GM19372 (cell line): ENCODE measurements around the gene TTLL1.

Experiments used
- ATAC-seq: cut with Tn5 transposase; IDR thresholded peaks from one replicate; pipeline ENCODE4 v1.9.1; 2021; ENCODE audit warnings: mild to moderate bottlenecking, low read depth, moderate library complexity; ENCODE audit not compliant: unreplicated experiment

Gene TTLL1

GRCh38 chr22:43088984-43089717, at the start of gene TTLL1:
Gene TTLL1 (minus strand): TSS chr22:43089391. CDS start chr22:43075586, 13,805 bp downstream.
- peak; percentile 82 for ATAC-seq

- no peak for ATAC-seq
These were observed 47.6 kb upstream of the TTLL1 start for GRCh38 chr22:43136801-43137200.

GRCh38 chr22:43136255-43136654, 47.1 kb upstream of the TTLL1 start:
- ATAC-seq, result no peak

- ATAC-seq, result no peak
These were observed 46.4 kb upstream of the TTLL1 start for GRCh38 chr22:43135565-43135964.

- no peak for ATAC-seq
These were observed 45.4 kb upstream of the TTLL1 start for GRCh38 chr22:43134553-43134952.

GRCh38 chr22:43133401-43133800, 44.2 kb upstream of the TTLL1 start:
- no peak for ATAC-seq

- ATAC-seq, result no peak
These were observed 42.7 kb upstream of the TTLL1 start for GRCh38 chr22:43131773-43132501.

- ATAC-seq, result no peak
These were observed 40.5 kb upstream of the TTLL1 start for GRCh38 chr22:43129426-43130425.

- ATAC-seq, result no peak
These were observed 39.8 kb upstream of the TTLL1 start for GRCh38 chr22:43128928-43129424.

GRCh38 chr22:43128116-43128515, 38.9 kb upstream of the TTLL1 start:
- no peak for ATAC-seq

GRCh38 chr22:43127166-43127908, 38.1 kb upstream of the TTLL1 start:
- no peak for ATAC-seq

GRCh38 chr22:43126501-43127165, 37.4 kb upstream of the TTLL1 start:
- ATAC-seq, result no peak

- peak; percentile 74 for ATAC-seq
These were observed 29.8 kb upstream of the TTLL1 start for GRCh38 chr22:43118953-43119458.

GRCh38 chr22:43118024-43118849, 29.0 kb upstream of the TTLL1 start:
- ATAC-seq, result no peak

- no peak for ATAC-seq
These were observed 27.7 kb upstream of the TTLL1 start for GRCh38 chr22:43116932-43117331.

- ATAC-seq, result no peak
These were observed 25.8 kb upstream of the TTLL1 start for GRCh38 chr22:43114958-43115357.

- no peak for ATAC-seq
These were observed 24.5 kb upstream of the TTLL1 start for GRCh38 chr22:43113526-43114251.
